OCI-LY7 (cell line): Measurements from ENCODE around the gene ADORA2A. TPM values are rescaled to one million over a fixed set of nuclear protein-coding genes. Genes with fewer than 3 reads are reported as not detected.

Source experiments
- BruUV-seq: library from RNA; stranded (reverse); fragments of 400-500 nt; replicated peaks from 2 replicates; lab custom pipeline; 2021; lab: Mats Ljungman, UMichigan
- CTCF ChIA-PET: fragments of 300-600 bp; sonication (Branson Sonifier 250); formaldehyde crosslinking; loops from one replicate; lab custom pipeline; 2022; ENCODE audit warnings: antibody characterized with exemption; ENCODE audit not compliant: unreplicated experiment; lab: Charles Lee
- POLR2A ChIA-PET: fragments of 300-600 bp; sonication (Branson Sonifier 250); formaldehyde crosslinking; loops from one replicate; lab custom pipeline; 2022; ENCODE audit warnings: antibody characterized with exemption; lab: Charles Lee
- DNase-seq: peaks from one replicate; pipeline ENCODE4 v3.0.0-alpha.2; 2015; ENCODE audit warnings: low spot score
- H2AFZ ChIP-seq: fragments of 200-600 bp; sonication (generic), shearing (Covaris generic); 2 replicates; pipeline ENCODE4 v1.6.1; 2014; ENCODE audit warnings: mild to moderate bottlenecking, antibody characterized with exemption, low read length, moderate library complexity
- H3K27ac ChIP-seq: fragments of 200-600 bp; sonication (generic); 2 replicates; pipeline ENCODE4 v1.5.1; 2014; ENCODE audit warnings: mixed run types, low read depth, mild to moderate bottlenecking, moderate library complexity, low read length, inconsistent platforms; ENCODE audit not compliant: poor library complexity, severe bottlenecking
- H3K36me3 ChIP-seq: fragments of 200-600 bp; sonication (generic); 2 replicates; pipeline ENCODE4 v1.6.1; 2014; ENCODE audit warnings: mild to moderate bottlenecking, antibody characterized with exemption, low read length, moderate library complexity, mixed read lengths; ENCODE audit not compliant: insufficient read depth
- H3K4me1 ChIP-seq: fragments of 200-600 bp; sonication (generic); 2 replicates; pipeline ENCODE4 v1.5.1; 2014; ENCODE audit warnings: mild to moderate bottlenecking, low read length; ENCODE audit not compliant: insufficient read depth, poor library complexity, severe bottlenecking
- H3K4me2 ChIP-seq: fragments of 200-600 bp; sonication (generic); 2 replicates; pipeline ENCODE4 v1.6.1; 2014; ENCODE audit warnings: mild to moderate bottlenecking, low read length
- H3K4me3 ChIP-seq: fragments of 200-600 bp; sonication (generic); 2 replicates; pipeline ENCODE4 v1.5.1; 2014; ENCODE audit warnings: mild to moderate bottlenecking, low read depth, low read length; ENCODE audit not compliant: poor library complexity, severe bottlenecking
- H3K79me2 ChIP-seq: fragments of 200-600 bp; sonication (generic); 2 replicates; pipeline ENCODE4 v1.6.1; 2016; ENCODE audit warnings: low read depth, mild to moderate bottlenecking, low read length, moderate library complexity, mixed read lengths; ENCODE audit not compliant: insufficient read depth
- H3K9me2 ChIP-seq: fragments of 200-600 bp; sonication (generic); 2 replicates; pipeline ENCODE4 v1.6.1; 2016; ENCODE audit warnings: mild to moderate bottlenecking, low read length, mixed read lengths; ENCODE audit not compliant: insufficient read depth
- H3K9me3 ChIP-seq: fragments of 200-600 bp; sonication (generic); 2 replicates; pipeline ENCODE4 v1.6.1; 2014; ENCODE audit warnings: mild to moderate bottlenecking, mixed run types, low read length, mixed read lengths
- H4K20me1 ChIP-seq: fragments of 200-600 bp; sonication (generic); 2 replicates; pipeline ENCODE4 v1.6.1; 2014; ENCODE audit warnings: mild to moderate bottlenecking, antibody characterized with exemption, low read length, moderate library complexity, mixed read lengths; ENCODE audit not compliant: insufficient read depth
- CTCF ChIP-seq: fragments of 200-600 bp; sonication (generic); conservative IDR thresholded peaks from 2 replicates; pipeline ENCODE4 v1.5.1; 2014; ENCODE audit warnings: mild to moderate bottlenecking, antibody characterized with exemption, low read length, moderate library complexity, mixed read lengths
- EZH2phosphoT487 ChIP-seq: fragments of 200-600 bp; sonication (generic); IDR thresholded peaks from 2 replicates; pipeline ENCODE4 v1.6.1; 2018; ENCODE audit warnings: low read depth, borderline replicate concordance, mild to moderate bottlenecking, mixed run types, antibody characterized with exemption, low read length, moderate library complexity, mixed read lengths
- intact Hi-C: fragments of 100-400 bp; cut with micrococcal nuclease; formaldehyde crosslinking; loops from one replicate; pipeline ENCODE4 v1.10.0; 2022; ENCODE audit not compliant: unreplicated experiment
- total RNA-seq, 2 experiments: library from RNA; depleted of rRNA in 1 of 2; stranded (reverse); fragments of >200 nt in 1 of 2; shearing (Covaris generic) in 1 of 2; gene quantifications; 2 replicates each; pipeline ENCODE4 v1.2.3, GENCODE V29; 2014 to 2022

ADORA2A gene
- total RNA-seq, 2 experiments from 2014 or later: 35.0 to 35.7 TPM

- Histone ChIP-seq H3K27ac (peak overlapping the region; percentile 99), H3K4me3 (peak overlapping the region; percentile 7), H3K9me2 (no peaks in the 10 kb centered on the region), H3K4me1 (peaks cover 59% of the 10 kb centered on the region), H2AFZ (no peak overlapping the region), H3K36me3 (peaks cover 78% of the 10 kb centered on the region), H3K9me3 (no peaks in the 10 kb centered on the region), H3K79me2 (peaks cover 28% of the 10 kb centered on the region; the same call in 1 of the 2 replicates), H3K4me2 (peak overlapping the region; percentile 97), H4K20me1 (no peaks in the 10 kb centered on the region)
- CTCF ChIA-PET: interaction anchor here (0.5 kb wide), 1 partner anchor 10 kb away, joined by 3 read pairs; no protein-coding TSS in a partner anchor
- intact Hi-C loops: loop anchor here (1.0 kb wide), 1 partner anchor 11 kb away; the partner anchor contains the start of gene ADORA2A
- BruUV-seq: no TSS peak
- TF ChIP-seq EZH2phosphoT487 (no peak), CTCF (peak; percentile 81)
- DNase-seq: peak; percentile 89
- POLR2A ChIA-PET: interaction anchor here (1.5 kb wide), 1 partner anchor 11 kb away, joined by 12 read pairs; the partner anchor contains the start of gene ADORA2A
Measured at GRCh38 chr22:24437741-24438328, 10.4 kb downstream of the ADORA2A start.

GRCh38 chr22:24440270-24440717 is 12.9 kb downstream of the ADORA2A start:
- H3K9me3 ChIP-seq: no peaks in the 10 kb centered on the region
- H3K4me1 ChIP-seq: peaks cover 34% of the 10 kb centered on the region
- no peak for DNase-seq
- no peaks in the 10 kb centered on the region for H4K20me1 ChIP-seq
- peaks cover 23% of the 10 kb centered on the region; the same call in 1 of the 2 replicates for H3K79me2 ChIP-seq
- H3K9me2 ChIP-seq: no peaks in the 10 kb centered on the region
- H3K36me3 ChIP-seq: peaks cover 83% of the 10 kb centered on the region
- no peak overlapping the region for H3K27ac ChIP-seq
- ChIA-PET POLR2A (no interaction called here), CTCF (no interaction called here)
- no TSS peak for BruUV-seq
- H3K4me2 ChIP-seq: no peak overlapping the region
- no peak overlapping the region for H2AFZ ChIP-seq
- TF ChIP-seq EZH2phosphoT487: no peak
- no peak for TF ChIP-seq CTCF
- H3K4me3 ChIP-seq: no peak overlapping the region
- intact Hi-C loops: no loop called here
